ENCODE results near the gene ASPRV1.

The ASPRV1 gene

DNA sequence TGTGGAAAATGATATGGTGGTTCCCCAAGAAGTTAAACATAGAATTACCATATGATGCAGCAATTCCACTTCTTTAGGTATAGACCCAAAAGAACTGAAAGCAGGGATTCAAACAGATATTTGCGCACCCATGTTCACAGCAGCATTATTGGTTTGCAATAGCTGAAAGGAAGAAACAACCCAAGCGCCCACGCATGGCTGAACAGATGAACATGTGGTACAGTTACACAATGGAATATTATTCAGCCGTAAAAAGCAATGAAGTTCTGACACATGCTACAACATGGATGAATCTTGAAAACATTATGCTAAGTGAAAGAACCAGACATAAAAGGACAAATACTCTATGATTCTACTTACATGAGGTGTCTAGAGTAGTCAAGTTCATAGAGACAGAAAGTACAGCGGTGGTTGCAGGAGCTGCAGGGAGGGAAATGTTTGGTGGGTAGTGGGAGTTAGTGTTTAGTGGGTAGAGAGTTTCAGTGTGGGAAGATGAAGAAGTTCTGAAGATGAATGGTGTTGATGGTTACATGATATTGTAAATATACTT lies 26.7 kb upstream of the ASPRV1 start:
- DNase-seq: no peak

DNA sequence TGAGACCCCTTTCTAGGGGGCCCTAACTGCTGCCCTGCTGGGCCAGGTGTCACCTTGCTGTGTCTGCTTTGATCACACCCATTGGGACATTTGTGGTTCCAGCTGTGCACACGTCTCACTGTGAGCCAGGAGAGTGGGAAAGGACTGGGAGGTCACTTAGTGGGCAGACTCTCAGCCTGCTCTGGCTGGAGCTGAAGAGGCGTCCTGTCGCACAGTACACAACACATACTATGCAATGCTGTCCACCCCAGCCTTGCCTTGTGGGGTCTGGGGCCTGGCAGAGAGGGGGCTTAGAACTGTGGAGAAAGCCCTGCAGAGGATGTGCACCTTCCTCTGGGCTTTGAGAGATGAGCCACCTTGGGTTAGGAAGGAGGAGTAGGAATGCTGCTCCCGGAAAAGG lies 25.3 kb upstream of the ASPRV1 start:
- DNase-seq: no peak

DNA sequence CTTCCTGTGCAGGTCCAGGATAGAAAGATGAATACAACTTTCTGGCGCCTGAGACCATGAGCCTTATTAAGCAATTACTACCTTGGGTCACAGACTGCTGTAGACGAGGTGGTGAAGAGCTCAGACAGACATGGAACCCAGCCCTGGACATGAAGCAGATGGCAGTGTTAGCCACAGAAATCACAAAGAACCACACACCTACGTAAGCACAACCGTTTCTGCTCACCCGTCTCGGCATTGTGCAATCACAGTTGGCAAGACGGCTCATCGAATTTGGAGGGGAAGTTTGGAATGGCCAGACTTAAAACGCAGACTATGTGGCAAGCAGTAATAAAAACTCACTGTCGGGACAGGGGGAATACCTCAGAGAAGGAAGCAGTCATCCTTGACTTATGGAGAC lies 24.3 kb upstream of the ASPRV1 start:
- DNase-seq: no peak

- DNase-seq: no peak
Measured at GRCh38 chr2:69985216-69985615, 23.8 kb upstream of the ASPRV1 start.

DNA sequence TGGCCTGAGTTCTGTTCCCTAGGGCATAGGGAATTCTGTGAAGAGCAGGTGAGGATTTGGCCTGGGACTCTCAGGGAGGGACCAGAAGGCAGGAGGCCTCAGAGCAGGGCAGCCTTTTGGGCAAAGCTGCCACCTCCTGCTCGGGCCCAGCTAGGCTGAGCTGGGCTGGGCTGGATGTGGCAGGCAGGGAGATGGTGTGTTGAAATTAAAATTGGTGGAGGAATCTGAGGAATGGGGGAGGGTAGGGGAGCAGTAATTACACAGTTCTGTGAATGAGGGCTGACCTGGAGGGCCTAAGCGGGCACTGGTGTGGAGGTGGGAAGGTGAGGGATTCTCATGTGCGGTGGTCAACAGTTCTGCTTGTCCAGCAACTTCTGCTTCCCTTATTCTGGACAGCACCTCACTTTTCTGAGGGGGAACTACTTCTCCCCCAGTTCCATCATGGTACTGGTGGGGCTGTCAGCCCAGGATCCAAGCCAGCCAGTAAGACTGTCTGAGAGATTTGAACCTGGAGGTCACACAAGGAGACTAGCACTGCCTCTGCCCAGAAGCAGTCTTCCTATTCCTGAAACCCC lies 22.0 kb upstream of the ASPRV1 start:
- DNase-seq: no peak

DNA sequence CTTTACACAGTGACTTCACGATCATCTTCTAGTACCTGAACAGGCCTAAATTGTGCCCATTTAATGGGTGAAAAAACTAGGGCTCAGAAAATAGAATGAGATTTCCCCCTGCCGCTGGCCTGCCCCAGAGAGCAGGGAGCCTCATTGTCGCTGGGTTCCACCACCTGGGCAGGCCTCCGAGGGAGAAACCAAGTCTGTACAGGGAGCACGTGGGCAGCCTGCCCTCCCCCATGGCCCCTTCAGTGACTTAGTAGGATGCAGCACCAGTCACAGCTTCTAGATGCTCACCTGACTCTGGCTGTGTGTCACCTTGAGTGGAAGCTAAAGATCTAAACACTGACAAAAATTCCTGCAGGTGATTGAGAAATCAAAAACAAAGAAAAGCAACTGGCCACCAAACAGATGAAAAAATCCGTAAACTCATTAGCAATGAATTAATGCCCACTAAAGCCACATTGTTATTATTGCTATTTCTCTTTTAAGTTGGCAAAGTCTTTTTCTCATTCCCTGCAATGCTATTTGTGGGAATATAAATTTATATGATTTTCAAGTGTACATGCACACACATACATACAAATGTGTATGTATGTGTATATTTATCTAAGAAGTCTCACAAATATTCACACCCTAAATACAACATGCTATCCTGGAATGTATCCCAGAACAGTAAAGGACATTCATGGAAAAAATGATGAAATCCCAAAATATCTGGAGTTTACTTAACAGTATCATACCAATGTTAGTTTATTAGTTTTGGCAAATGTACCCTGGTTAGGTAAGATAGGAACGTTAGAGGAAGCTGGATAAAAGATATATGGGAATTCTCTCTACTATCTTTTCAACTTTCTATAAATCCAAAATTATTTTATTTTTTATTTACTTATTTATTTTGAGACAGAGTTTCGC lies 18.7 kb upstream of the ASPRV1 start:
- DNase-seq: no peak

GRCh38 chr2:69977906-69978482 lies 16.6 kb upstream of the ASPRV1 start:
- no peak for DNase-seq

DNA sequence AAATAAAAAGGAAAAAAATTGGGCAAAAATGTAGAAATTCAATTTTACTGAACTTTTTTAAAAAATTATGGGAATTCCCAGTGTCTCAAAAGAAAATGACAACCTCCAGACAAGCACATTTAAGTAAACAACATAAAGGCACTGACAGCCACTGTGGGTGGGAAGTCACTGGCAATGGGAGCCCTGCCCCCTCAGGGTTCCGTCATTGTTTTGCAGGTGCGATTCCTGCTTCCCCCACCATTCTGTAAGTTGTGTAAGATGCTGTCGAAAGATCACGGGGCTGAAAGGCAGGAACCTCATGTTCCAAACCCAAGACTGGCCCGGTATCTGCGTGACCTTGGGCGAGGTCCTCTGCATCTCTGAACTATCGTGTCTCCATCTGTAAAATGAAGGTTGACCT lies 15.8 kb upstream of the ASPRV1 start:
- DNase-seq: no peak

DNA sequence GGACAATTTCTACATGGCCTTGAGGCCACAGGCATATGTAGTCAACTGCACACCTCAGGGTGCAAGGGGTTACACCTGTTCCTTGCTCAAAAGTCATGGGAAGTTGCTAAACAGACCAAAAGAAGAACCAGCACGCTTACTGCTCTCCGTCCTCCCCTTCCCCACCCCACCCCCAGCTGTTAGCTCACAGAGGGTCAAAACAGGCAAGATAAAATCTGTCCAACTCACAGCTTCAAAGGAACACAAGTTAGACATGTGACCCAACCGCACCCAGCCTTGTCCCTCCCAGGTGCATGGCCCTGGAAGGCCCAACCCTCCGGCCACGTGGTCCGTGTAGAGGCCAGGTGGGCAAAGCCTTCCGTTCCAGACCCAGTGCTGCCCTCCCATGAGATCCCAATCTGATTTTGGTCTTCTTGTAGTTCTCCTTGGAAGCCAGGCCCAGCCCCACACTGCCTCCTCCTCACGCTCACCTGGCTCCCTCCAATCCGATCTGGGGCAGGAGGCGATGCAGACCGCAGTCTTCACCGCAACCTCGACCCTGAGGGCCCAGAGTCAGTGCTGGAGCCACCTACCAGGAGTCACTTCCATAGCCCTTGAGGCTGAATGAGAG lies 14.5 kb upstream of the ASPRV1 start:
- DNase-seq: no peak

- no peak for DNase-seq
Measured at GRCh38 chr2:69975136-69975852, 13.9 kb upstream of the ASPRV1 start.

DNA sequence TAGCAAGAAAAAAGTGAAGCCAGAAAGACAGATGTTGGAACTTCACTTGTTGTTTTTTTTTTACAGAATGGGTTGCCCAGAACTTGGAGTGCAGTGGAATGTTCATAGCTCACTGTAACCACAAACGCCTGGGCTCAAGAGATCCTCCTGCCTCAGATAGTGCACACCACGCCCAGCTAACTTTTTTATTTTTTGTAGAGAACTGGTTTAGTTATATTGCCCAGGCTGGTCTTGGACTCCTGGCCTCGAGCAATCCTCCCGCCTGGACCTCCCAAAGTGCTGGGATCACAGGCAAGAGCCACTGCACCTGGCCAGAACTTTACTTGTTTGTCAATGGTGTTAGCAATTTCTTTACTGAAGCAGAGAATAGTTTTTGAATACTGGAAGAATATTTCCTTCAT lies 11.9 kb upstream of the ASPRV1 start:
- DNase-seq: no peak

GRCh38 chr2:69972822-69973221 lies 11.4 kb upstream of the ASPRV1 start:
- DNase-seq: no peak

- no peak for DNase-seq
Measured at GRCh38 chr2:69969991-69970390, 8.6 kb upstream of the ASPRV1 start.

GRCh38 chr2:69969126-69969983 lies 7.9 kb upstream of the ASPRV1 start:
- DNase-seq: no peak

DNA sequence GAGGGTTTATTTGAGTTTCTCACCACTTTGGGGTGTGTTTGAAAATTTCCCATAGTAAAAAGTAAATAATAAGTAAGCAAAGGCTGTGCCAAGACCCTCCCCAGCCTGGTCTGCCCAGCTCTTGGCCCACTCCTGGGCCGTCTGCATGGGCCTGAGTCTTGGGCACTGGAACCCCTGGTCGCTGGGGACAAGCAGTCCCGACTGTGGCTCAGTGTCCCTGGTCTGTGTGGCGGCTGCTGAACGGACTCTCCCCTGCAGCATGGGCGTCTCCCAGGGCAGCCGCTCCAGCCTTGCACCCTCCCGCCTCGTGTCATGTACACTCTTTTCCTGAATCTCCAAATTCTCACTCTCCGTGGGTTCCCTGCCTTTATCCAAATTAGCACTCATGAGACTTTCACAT lies 7.2 kb upstream of the ASPRV1 start:
- no peak for DNase-seq

GRCh38 chr2:69966496-69966895 lies 5.1 kb upstream of the ASPRV1 start:
- no peak for DNase-seq

DNA sequence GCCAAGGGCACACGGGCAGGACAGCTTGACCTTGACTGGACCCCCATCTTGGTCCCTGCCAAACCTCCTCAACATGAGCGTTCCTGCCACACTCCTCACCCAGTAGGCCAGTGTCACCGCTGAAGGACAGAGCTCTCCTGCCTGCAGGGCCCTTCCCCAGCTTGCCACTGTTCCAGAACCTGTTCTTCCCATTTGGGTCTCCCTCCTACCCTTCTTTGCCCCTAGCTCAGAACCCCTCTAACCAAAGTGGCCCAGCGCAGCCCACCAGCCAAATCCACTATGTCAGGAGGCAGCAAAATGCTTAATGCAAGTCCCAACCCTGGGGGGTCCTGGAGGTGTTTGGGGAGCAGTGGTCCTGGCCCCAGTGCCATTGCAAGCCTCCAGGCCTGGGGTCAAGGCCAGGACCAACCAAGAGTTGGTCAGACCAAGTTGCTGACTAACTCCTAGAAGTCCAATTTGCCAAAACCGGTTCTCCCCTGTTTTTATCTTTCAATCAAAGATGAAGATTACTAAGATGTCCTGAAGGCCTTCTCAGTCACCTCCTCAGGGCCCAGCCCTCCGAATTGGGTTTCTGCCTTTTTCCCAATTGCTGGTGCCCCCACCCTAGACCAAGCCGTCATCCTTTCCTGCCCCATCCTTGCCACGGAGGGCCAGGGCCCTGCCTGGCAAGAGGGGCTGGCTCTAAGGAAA lies 4.5 kb upstream of the ASPRV1 start:
- no peak for DNase-seq

DNA sequence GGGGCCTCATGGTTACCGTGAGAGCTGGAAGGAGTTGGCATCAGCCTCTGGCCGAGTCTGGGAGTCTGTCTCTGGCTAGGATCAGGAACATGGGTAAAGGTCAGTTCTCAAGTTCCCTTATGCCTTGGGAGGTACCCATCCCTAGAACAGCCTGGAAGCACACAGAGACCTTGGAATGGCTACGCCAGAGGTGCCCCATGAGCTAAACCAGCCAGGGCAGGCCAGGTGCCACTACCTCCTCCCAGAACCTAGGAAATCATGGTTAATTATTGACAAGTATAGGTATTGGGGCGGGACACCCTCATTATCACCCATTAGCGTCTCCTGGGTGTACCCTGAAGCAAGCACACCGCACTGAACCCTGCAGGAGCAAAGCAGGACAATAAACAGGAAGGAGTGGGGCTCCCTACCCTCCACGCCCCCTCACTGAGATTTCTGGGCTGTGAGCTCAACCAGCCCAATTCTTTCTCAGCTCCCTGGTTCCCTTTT lies 3.0 kb upstream of the ASPRV1 start:
- DNase-seq: no peak

DNA sequence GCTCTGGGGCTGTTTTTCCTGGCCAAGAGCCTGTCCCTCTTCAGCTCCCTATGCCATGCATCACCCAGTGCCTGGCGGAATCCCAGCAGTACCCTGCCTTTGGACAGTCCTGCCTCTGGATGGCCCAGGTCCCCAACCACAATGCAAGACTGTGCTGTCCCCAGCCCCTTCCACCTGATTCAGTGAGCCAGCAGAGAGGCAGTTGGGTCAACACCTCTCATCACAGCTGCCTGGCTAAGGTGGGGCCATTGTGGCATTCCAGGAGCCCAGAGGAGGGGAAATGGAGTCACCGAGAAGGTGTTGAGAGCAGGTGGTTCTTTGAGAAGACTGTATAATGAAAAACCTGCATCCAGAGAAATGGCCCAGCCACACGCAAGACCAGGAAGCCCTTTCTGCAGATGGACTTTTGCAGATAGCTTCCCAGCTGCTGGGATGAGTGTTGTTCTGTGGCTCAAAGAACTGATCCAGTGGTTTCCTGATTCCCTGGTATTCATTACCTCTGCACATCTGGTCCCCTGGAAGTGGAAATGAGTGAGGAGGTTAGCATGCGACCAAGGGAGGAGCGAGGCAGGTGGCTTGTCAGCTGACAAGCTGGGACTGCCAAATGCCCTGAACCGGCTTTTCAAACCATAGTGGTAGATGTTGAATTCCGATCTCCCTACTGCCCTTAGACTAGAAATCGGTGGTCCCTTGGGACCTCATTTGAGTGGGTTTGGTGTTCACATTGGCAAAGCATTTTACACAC lies 1.7 kb upstream of the ASPRV1 start:
- DNase-seq: no peak

- no peak for DNase-seq
Measured at GRCh38 chr2:69960821-69961220, 610 bp downstream of the ASPRV1 start.
